Body of pancreas (tissue), 4 donors: Measurements from ENCODE around the gene SERPINB7. TPM values are rescaled to one million over a fixed set of nuclear protein-coding genes. Genes with fewer than 3 reads are reported as not detected.
"Not testable (repeated sequence)": the region's sequence is repeated elsewhere in the genome, so short reads cannot be mapped to it uniquely, and the experiment has no call there.

ENCODE experiments used
- ATAC-seq: fragments of 150-250 bp; one replicate; pipeline ENCODE4 v1.9.1; 2016
- DNase-seq, 4 donors: peaks; one replicate each; pipeline ENCODE4 v3.0.0-alpha.2; 2019
- H3K27ac ChIP-seq, 4 donors: fragments of 200-600 bp; sonication (generic); 1 replicate in 3 of 4; 2 replicates in 1 of 4; pipeline versions ENCODE4 v1.5.1 to v1.6.1; 2016 to 2019; ENCODE audit warnings: mild to moderate bottlenecking in 1 of 4, mixed read lengths in 1 of 4, moderate library complexity in 1 of 4
- H3K27me3 ChIP-seq, 2 donors: fragments of 200-600 bp; sonication (generic); one replicate each; pipeline ENCODE4 v1.6.0; 2016; ENCODE audit warnings: mild to moderate bottlenecking in 1 of 2
- H3K36me3 ChIP-seq, 2 donors: fragments of 200-600 bp; sonication (generic); replicated peaks in 1 of 2; 2 replicates each; pipeline ENCODE4 v1.5.1; 2016; ENCODE audit warnings: low read depth in 2 of 2; ENCODE audit not compliant: insufficient read depth in 1 of 2
- H3K4me1 ChIP-seq: fragments of 200-600 bp; sonication (generic); one replicate; pipeline ENCODE4 v1.6.0; 2016
- H3K4me3 ChIP-seq, 2 donors: fragments of 200-600 bp; sonication (generic); 1 replicate in 1 of 2; 2 replicates in 1 of 2; pipeline ENCODE4 v1.5.1; 2016 to 2019
- H3K9me3 ChIP-seq, 3 donors: fragments of 200-600 bp; sonication (generic); 1 replicate in 2 of 3; 2 replicates in 1 of 3; pipeline ENCODE4 v1.5.1; 2016
- CTCF ChIP-seq, 7 experiments: fragments of 450-650 bp in 4 of 7; fragments of 200-600 bp in 3 of 7; sonication (generic) in 3 of 7; IDR thresholded peaks; one replicate each; pipeline ENCODE4 v1.5.1; 2016 to 2019; ENCODE audit warnings: antibody characterized with exemption in 7 of 7
- POLR2A ChIP-seq, 3 donors: fragments of 450-650 bp; IDR thresholded peaks; one replicate each; pipeline ENCODE4 v1.6.1; 2016; ENCODE audit warnings: antibody characterized with exemption in 3 of 3, mild to moderate bottlenecking in 2 of 3
- WGBS, 2 donors: methylation state at CpG; one replicate each; pipeline ENCODE4 v1.1.5; 2017; 5-methylcytosine and 5-hydroxymethylcytosine counted together
- intact Hi-C: fragments of 100-400 bp; cut with DNase I; formaldehyde crosslinking; loops from one replicate; pipeline ENCODE4 v1.15.1; 2023
- total RNA-seq, 2 donors: library from RNA; depleted of rRNA; stranded (reverse); fragments of >200 nt; gene quantifications; one replicate each; pipeline ENCODE4 v1.1.0, GENCODE V29; 2016

The SERPINB7 gene
- total RNA-seq, 2 donors from 2014 or later = not detected

- peaks cover 0 to 14% (median 0%) of the 10 kb centered on the region in 3 donors for H3K9me3 ChIP-seq
- H3K4me1 ChIP-seq = no peaks in the 10 kb centered on the region
- H3K27ac ChIP-seq = no peak overlapping the region
- no peaks in the 10 kb centered on the region for H3K27me3 ChIP-seq
- H3K4me3 ChIP-seq = no peak overlapping the region
- ATAC-seq = no peak
- TF ChIP-seq CTCF (IDR thresholded peaks at IDR 0.05) (no peak), POLR2A (IDR thresholded peaks at IDR 0.05) (no peak)
- intact Hi-C loops = no loop called here
- no peak for DNase-seq
- no peaks in the 10 kb centered on the region for H3K36me3 ChIP-seq
Measured at GRCh38 chr18:63757541-63757940, 17.7 kb upstream of the SERPINB7 start.

- Histone ChIP-seq H3K27me3 (no peaks in the 10 kb centered on the region), H3K36me3 (no peaks in the 10 kb centered on the region), H3K9me3 (peaks cover 0 to 14% (median 0%) of the 10 kb centered on the region in 3 donors), H3K27ac (no peak overlapping the region), H3K4me3 (no peak overlapping the region), H3K4me1 (no peaks in the 10 kb centered on the region)
- ATAC-seq (no peak), DNase-seq (no peak)
- 55 to 70% methylated on average over 3 of the region's 3 CpGs for WGBS, 2 donors
- intact Hi-C loops = no loop called here
- TF ChIP-seq CTCF (IDR thresholded peaks at IDR 0.05) (no peak), POLR2A (IDR thresholded peaks at IDR 0.05) (no peak)
Measured at GRCh38 chr18:63758615-63759240, 16.5 kb upstream of the SERPINB7 start.

- ATAC-seq, DNase-seq, H3K27me3 ChIP-seq, H3K4me1 ChIP-seq, H3K4me3 ChIP-seq, H3K36me3 ChIP-seq, H3K27ac ChIP-seq, intact Hi-C loops: not testable (repeated sequence)
- 84 to 89% methylated on average over 2 of the region's 2 CpGs for WGBS, 2 donors
- H3K9me3 ChIP-seq = peaks cover 0 to 14% (median 0%) of the 10 kb centered on the region in 3 donors
Measured at GRCh38 chr18:63759786-63760185, 15.4 kb upstream of the SERPINB7 start.

GRCh38 chr18:63762518-63762917 is 12.7 kb upstream of the SERPINB7 start:
- peaks cover 0 to 14% (median 0%) of the 10 kb centered on the region in 3 donors for H3K9me3 ChIP-seq
- 63 to 78% methylated on average over 1 of the region's 1 CpG for WGBS, 2 donors
- no peak for TF ChIP-seq POLR2A (IDR thresholded peaks at IDR 0.05)
- TF ChIP-seq CTCF (IDR thresholded peaks at IDR 0.05) = no peak
- H3K27me3 ChIP-seq = no peaks in the 10 kb centered on the region
- H3K4me3 ChIP-seq = no peak overlapping the region
- DNase-seq (no peak), ATAC-seq (no peak)
- H3K36me3 ChIP-seq = no peaks in the 10 kb centered on the region
- no peak overlapping the region for H3K27ac ChIP-seq
- H3K4me1 ChIP-seq = no peaks in the 10 kb centered on the region
- intact Hi-C loops = no loop called here

GRCh38 chr18:63763831-63764600 is 11.2 kb upstream of the SERPINB7 start:
- DNase-seq (no peak), ATAC-seq (no peak)
- Histone ChIP-seq H3K36me3 (no peaks in the 10 kb centered on the region), H3K9me3 (peaks cover 0 to 14% (median 0%) of the 10 kb centered on the region in 3 donors), H3K4me3 (no peak overlapping the region), H3K27me3 (no peaks in the 10 kb centered on the region), H3K27ac (no peak overlapping the region), H3K4me1 (no peaks in the 10 kb centered on the region)
- intact Hi-C loops = no loop called here
- 54 to 73% methylated on average over 3 of the region's 3 CpGs for WGBS, 2 donors
- TF ChIP-seq CTCF (IDR thresholded peaks at IDR 0.05) (no peak), POLR2A (IDR thresholded peaks at IDR 0.05) (no peak)
